SK-N-SH (cell line): ENCODE data around the gene PPP1R9B.

ENCODE experiments used
- CTCF ChIP-seq: fragments of 200-600 bp; sonication (generic); IDR thresholded peaks from 2 replicates; pipeline ENCODE4 v1.6.1; 2017; ENCODE audit warnings: antibody characterized with exemption, mild to moderate bottlenecking, moderate library complexity
- ELF1 ChIP-seq: IDR thresholded peaks from 2 replicates; pipeline ENCODE4 v1.4.0; 2012
- FOXM1 ChIP-seq: IDR thresholded peaks from 2 replicates; pipeline ENCODE4 v1.4.0; 2012; ENCODE audit warnings: low read depth, mild to moderate bottlenecking
- GABPA ChIP-seq: IDR thresholded peaks from 2 replicates; pipeline ENCODE4 v1.4.0; 2012; ENCODE audit warnings: low read depth, mild to moderate bottlenecking
- JUND ChIP-seq: IDR thresholded peaks from 2 replicates; pipeline ENCODE4 v1.4.0; 2012
- MXI1 ChIP-seq: IDR thresholded peaks from 2 replicates; pipeline ENCODE4 v1.6.1; 2012; ENCODE audit warnings: mild to moderate bottlenecking, low read depth, low read length, improper control_type of control experiment
- PBX3 ChIP-seq: IDR thresholded peaks from 2 replicates; pipeline ENCODE4; 2012
- USF1 ChIP-seq: IDR thresholded peaks from 2 replicates; pipeline ENCODE4 v1.4.0; 2012; ENCODE audit warnings: low read depth, borderline replicate concordance

- TF ChIP-seq PBX3 = no peak
- no peak for TF ChIP-seq JUND
- no peak for TF ChIP-seq CTCF
- no peak for TF ChIP-seq FOXM1
- no peak for TF ChIP-seq MXI1
- TF ChIP-seq GABPA = no peak
- no peak for TF ChIP-seq ELF1
- no peak for TF ChIP-seq USF1
Measured at GRCh38 chr17:50135316-50136095, 15.0 kb downstream of the PPP1R9B start.
